Prostate gland (tissue), 2 donors: ENCODE measurements around the gene ARID3C.

Experiments
- POLR2A ChIP-seq: fragments of 450-650 bp; IDR thresholded peaks from one replicate; pipeline ENCODE4 v1.6.1; 2016; ENCODE audit warnings: antibody characterized with exemption, mild to moderate bottlenecking
- TF ChIP-seq, protein P1 (sequence below), 4 experiments: fragments of 200-600 bp in 2 of 4; fragments of 450-650 bp in 2 of 4; sonication (generic) in 2 of 4; IDR thresholded peaks; 1 replicate in 3 of 4; 2 replicates in 1 of 4; pipeline ENCODE4 v1.5.1; 2016 to 2019; ENCODE audit warnings: antibody characterized with exemption in 4 of 4, mild to moderate bottlenecking in 2 of 4, moderate library complexity in 2 of 4

DNA sequence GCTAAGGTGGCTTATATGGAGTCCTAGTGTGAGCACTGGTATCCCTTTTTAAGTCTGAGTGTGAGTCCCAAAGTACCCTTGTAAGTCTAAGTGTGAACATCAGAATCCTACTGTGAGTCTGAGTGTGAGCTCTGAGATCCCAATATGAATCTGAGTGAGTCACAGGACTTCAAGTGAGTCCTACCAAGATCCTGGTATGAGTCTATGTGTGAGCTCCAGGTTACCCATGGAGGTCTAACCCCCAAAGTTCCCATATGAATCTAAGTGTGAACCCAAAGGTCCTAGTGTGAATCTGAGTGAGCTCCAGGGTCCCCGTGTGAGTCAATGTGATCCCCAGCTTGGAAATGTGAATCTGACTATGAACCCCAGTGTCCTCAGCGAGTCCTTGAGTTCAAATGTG lies 41.6 kb downstream of the ARID3C start:
- TF ChIP-seq, protein P1, sequence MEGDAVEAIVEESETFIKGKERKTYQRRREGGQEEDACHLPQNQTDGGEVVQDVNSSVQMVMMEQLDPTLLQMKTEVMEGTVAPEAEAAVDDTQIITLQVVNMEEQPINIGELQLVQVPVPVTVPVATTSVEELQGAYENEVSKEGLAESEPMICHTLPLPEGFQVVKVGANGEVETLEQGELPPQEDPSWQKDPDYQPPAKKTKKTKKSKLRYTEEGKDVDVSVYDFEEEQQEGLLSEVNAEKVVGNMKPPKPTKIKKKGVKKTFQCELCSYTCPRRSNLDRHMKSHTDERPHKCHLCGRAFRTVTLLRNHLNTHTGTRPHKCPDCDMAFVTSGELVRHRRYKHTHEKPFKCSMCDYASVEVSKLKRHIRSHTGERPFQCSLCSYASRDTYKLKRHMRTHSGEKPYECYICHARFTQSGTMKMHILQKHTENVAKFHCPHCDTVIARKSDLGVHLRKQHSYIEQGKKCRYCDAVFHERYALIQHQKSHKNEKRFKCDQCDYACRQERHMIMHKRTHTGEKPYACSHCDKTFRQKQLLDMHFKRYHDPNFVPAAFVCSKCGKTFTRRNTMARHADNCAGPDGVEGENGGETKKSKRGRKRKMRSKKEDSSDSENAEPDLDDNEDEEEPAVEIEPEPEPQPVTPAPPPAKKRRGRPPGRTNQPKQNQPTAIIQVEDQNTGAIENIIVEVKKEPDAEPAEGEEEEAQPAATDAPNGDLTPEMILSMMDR (IDR thresholded peaks at IDR 0.05), result no peak
- TF ChIP-seq POLR2A, result no peak
